Measurements from ENCODE around the gene CEP350.

Gene CEP350

GRCh38 chr1:180151508-180151907 lies 196.9 kb downstream of the CEP350 start:
- no peak overlapping the region for H3K27ac Mint-ChIP-seq

DNA sequence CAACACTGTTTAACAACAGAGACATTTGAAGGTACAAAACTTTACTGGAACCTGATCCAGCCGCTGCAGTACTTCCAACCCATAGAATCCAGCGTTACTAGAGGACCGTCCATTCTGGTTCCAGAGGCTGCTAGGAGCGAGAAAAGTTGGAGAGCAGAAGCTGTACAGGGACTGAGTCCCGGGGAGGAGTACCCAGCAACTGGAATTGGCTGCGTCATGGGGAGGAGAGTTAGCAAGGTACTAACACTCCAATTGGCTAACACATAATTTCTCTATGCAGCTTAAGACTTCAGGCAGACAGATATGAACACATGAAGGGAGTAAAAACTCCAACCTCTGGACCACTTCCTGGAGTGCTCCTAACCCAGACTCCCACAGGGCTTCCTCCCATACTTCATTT lies 198.0 kb downstream of the CEP350 start:
- H3K4me1 Mint-ChIP-seq (ENCODE audit: low read depth): peaks cover 35% of the 10 kb centered on the region
- peaks cover 6% of the 10 kb centered on the region for H3K27me3 Mint-ChIP-seq (ENCODE audit: low read depth)
- no peaks in the 10 kb centered on the region for H3K36me3 Mint-ChIP-seq (ENCODE audit: low read depth)
- no peak overlapping the region for H3K27ac Mint-ChIP-seq
- H3K9me3 Mint-ChIP-seq: no peaks in the 10 kb centered on the region
- no peak overlapping the region for H3K4me3 Mint-ChIP-seq

More at GRCh38 chr1:180151508-180151907, 196.9 kb downstream of the CEP350 start:
- Mint-ChIP-seq H3K36me3 (ENCODE audit: low read depth) (no peaks in the 10 kb centered on the region), H3K27me3 (ENCODE audit: low read depth) (peaks cover 6% of the 10 kb centered on the region), H3K4me3 (no peak overlapping the region), H3K4me1 (ENCODE audit: low read depth) (peaks cover 29% of the 10 kb centered on the region), H3K9me3 (no peaks in the 10 kb centered on the region)

DNA sequence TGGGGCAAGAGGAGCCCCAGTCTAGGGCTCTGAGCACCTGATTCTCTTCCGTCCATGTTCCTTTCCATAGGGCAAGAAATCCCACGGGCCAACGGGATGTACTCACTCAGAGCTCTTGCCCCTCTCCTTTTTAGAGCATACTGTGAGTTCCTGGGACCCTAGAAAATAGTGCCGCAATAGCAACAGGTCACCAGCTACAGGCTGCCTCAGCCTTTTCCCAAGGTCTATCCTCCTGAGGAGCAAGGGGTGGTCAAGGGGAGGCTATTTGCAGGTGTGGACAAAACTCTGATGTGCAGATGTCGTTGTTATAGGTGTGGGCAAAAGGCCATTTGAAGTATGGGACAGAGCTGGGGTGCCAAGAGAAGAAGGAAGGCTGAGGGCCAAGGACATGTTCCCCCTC lies 198.4 kb downstream of the CEP350 start:
- H3K27me3 Mint-ChIP-seq (ENCODE audit: low read depth): peaks cover 6% of the 10 kb centered on the region
- peak overlapping the region; percentile 38 for H3K4me3 Mint-ChIP-seq
- no peaks in the 10 kb centered on the region for H3K36me3 Mint-ChIP-seq (ENCODE audit: low read depth)
- peaks cover 35% of the 10 kb centered on the region for H3K4me1 Mint-ChIP-seq (ENCODE audit: low read depth)
- H3K27ac Mint-ChIP-seq: no peak overlapping the region
- no peaks in the 10 kb centered on the region for H3K9me3 Mint-ChIP-seq

DNA sequence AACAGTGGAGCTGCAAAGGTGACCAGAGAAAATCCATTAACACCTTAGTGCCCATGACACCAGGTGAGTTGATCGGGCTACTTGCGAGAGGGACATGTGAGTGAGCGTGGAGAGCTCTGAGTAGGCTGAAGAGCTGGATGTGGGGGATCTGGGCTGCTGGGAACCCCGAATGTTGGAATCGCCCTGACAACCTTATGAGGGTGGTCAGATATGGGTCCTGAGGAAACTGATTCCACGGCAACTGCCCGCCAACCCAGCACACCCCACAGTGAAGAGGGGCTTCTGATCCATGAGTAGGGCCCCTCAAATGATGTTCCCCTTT lies 199.4 kb downstream of the CEP350 start:
- Mint-ChIP-seq H3K9me3 (no peaks in the 10 kb centered on the region), H3K4me1 (ENCODE audit: low read depth) (peaks cover 37% of the 10 kb centered on the region), H3K36me3 (ENCODE audit: low read depth) (no peaks in the 10 kb centered on the region), H3K4me3 (peak overlapping the region; percentile 87), H3K27ac (peak overlapping the region; percentile 83), H3K27me3 (ENCODE audit: low read depth) (peaks cover 6% of the 10 kb centered on the region)

DNA sequence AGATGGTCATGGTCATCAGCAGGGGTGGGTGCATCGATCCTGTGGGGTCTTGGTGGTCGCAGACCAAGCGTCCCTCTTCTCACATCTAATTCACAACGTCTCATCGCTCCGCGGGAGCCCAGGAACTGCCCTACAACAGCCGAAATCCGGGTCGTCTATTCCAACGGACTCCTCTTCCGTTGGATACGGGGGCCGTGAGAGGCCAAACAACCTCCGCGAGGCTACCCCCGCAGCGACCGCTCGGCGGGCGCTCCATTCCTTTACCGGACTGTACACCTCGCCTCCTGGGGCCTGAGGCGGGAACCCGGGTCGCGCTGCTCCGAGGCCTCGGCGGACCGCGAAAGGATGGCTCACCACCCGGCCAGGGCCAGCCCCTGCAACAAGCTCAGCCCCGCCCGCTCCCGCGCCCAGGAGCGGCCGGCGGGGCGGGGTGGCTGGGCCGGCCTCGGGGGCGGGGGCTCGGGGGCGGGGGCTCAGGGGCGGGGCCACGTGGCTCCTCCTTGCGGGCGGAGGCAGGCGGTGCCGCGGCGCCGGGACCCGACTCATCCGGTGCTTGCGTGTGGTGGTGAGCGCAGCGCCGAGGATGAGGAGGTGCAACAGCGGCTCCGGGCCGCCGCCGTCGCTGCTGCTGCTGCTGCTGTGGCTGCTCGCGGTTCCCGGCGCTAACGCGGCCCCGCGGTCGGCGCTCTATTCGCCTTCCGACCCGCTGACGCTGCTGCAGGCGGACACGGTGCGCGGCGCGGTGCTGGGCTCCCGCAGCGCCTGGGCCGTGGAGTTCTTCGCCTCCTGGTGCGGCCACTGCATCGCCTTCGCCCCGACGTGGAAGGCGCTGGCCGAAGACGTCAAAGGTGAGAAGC lies 199.9 kb downstream of the CEP350 start, which contains the start of gene QSOX1:
QSOX1 (plus strand) TSS at position 545 of the 857 bp plus-strand sequence; CDS start at position 584, 39 bp downstream.
- no peaks in the 10 kb centered on the region for H3K36me3 Mint-ChIP-seq (ENCODE audit: low read depth)
- peaks cover 6% of the 10 kb centered on the region for H3K27me3 Mint-ChIP-seq (ENCODE audit: low read depth)
- H3K27ac Mint-ChIP-seq: peak within 1 kb of the TSS; percentile 89
- H3K4me1 Mint-ChIP-seq (ENCODE audit: low read depth): peaks cover 38% of the 10 kb centered on the region
- peak within 1 kb of the TSS; percentile 87 for H3K4me3 Mint-ChIP-seq
- H3K9me3 Mint-ChIP-seq: no peaks in the 10 kb centered on the region

DNA sequence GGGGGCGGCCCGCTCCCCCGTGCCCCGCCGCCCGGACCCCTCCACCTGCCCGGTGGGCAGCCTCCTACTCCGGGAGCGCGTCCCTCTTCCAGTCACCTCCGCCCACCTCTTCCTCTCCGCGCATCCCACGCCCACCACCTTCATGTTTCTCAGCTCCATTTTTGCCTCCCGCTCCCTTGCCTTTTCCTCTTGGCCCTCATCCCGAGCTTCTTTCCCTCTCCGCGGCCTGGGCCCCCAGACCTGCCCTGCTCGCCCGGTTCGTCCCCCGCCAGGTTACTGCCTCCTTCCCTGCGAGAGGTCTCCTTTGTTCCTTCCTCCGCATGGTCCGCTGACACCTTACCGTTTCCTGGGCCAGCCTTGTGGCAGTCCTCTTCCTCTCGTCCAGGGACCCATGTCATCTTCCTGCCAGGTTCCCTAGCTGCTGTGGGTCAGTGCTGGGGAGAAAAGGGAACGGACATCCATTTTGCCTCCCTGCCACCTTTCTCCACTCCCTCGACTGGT lies 200.6 kb downstream of the CEP350 start:
- H3K27me3 Mint-ChIP-seq (ENCODE audit: low read depth): peaks cover 6% of the 10 kb centered on the region
- peak overlapping the region; percentile 84 for H3K4me3 Mint-ChIP-seq
- peak overlapping the region; percentile 89 for H3K27ac Mint-ChIP-seq
- H3K36me3 Mint-ChIP-seq (ENCODE audit: low read depth): no peaks in the 10 kb centered on the region
- no peaks in the 10 kb centered on the region for H3K9me3 Mint-ChIP-seq
- peaks cover 43% of the 10 kb centered on the region for H3K4me1 Mint-ChIP-seq (ENCODE audit: low read depth)

- Mint-ChIP-seq H3K4me3 (peak overlapping the region; percentile 18), H3K9me3 (no peaks in the 10 kb centered on the region), H3K4me1 (ENCODE audit: low read depth) (peaks cover 41% of the 10 kb centered on the region), H3K27ac (no peak overlapping the region), H3K27me3 (ENCODE audit: low read depth) (peaks cover 3% of the 10 kb centered on the region), H3K36me3 (ENCODE audit: low read depth) (no peaks in the 10 kb centered on the region)
These were observed 201.6 kb downstream of the CEP350 start for GRCh38 chr1:180156201-180156600.

- H3K36me3 Mint-ChIP-seq (ENCODE audit: low read depth): no peaks in the 10 kb centered on the region
- H3K4me1 Mint-ChIP-seq (ENCODE audit: low read depth): peaks cover 39% of the 10 kb centered on the region
- H3K27ac Mint-ChIP-seq: no peak overlapping the region
- no peaks in the 10 kb centered on the region for H3K9me3 Mint-ChIP-seq
- no peaks in the 10 kb centered on the region for H3K27me3 Mint-ChIP-seq (ENCODE audit: low read depth)
- no peak overlapping the region for H3K4me3 Mint-ChIP-seq
These were observed 202.1 kb downstream of the CEP350 start for GRCh38 chr1:180156631-180157091.

DNA sequence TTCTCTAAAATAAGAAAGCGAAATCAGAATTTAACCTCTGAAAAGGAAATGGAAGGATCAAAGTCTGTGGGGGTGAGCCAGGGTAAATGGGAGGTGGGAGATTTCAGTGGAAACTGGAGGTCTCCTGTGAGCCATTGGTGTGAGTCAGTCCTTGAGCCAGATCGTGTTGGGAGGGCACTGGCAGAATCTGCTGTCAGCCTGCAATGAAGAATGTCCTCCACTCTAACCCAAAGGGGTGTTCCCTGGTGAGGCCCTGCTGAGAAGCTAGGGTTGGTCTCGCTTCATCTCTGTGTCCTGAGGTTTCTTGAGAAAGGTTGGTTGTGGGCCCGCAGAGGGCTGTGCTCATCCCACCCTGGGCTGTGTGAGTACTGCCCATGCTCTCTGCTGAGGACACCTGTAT lies 202.5 kb downstream of the CEP350 start:
- no peaks in the 10 kb centered on the region for H3K27me3 Mint-ChIP-seq (ENCODE audit: low read depth)
- H3K4me3 Mint-ChIP-seq: no peak overlapping the region
- H3K27ac Mint-ChIP-seq: no peak overlapping the region
- peaks cover 39% of the 10 kb centered on the region for H3K4me1 Mint-ChIP-seq (ENCODE audit: low read depth)
- no peaks in the 10 kb centered on the region for H3K36me3 Mint-ChIP-seq (ENCODE audit: low read depth)
- H3K9me3 Mint-ChIP-seq: no peaks in the 10 kb centered on the region

DNA sequence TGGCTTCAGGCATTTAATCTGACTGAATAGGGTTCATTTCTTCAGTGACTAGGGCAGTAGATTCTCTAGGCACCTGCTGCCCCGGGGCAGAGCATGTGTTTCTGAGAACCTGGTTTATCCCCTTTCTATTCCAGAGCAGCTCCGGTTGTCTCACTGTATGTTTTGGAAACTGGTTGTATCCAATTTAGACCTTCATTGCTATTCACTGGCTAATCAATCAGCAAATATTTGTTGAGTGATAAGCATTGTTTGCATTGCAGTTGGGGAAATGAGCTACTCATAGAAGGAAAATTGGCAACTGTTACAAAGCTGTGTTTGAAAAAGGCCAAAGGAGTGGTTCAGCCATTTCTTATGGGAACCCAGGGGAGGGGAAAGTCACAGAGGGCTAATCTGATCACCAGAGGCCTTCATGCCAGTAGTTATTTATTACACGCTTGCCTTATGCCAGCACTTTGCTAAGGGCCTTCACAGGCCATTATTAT lies 203.0 kb downstream of the CEP350 start:
- no peaks in the 10 kb centered on the region for H3K36me3 Mint-ChIP-seq (ENCODE audit: low read depth)
- no peaks in the 10 kb centered on the region for H3K9me3 Mint-ChIP-seq
- no peak overlapping the region for H3K4me3 Mint-ChIP-seq
- H3K27me3 Mint-ChIP-seq (ENCODE audit: low read depth): no peaks in the 10 kb centered on the region
- H3K27ac Mint-ChIP-seq: no peak overlapping the region
- peaks cover 36% of the 10 kb centered on the region for H3K4me1 Mint-ChIP-seq (ENCODE audit: low read depth)

GRCh38 chr1:180158149-180159147 lies 203.8 kb downstream of the CEP350 start:
- no peak overlapping the region for H3K4me3 Mint-ChIP-seq
- no peaks in the 10 kb centered on the region for H3K36me3 Mint-ChIP-seq (ENCODE audit: low read depth)
- no peak overlapping the region for H3K27ac Mint-ChIP-seq
- no peaks in the 10 kb centered on the region for H3K9me3 Mint-ChIP-seq
- peaks cover 30% of the 10 kb centered on the region for H3K4me1 Mint-ChIP-seq (ENCODE audit: low read depth)
- no peaks in the 10 kb centered on the region for H3K27me3 Mint-ChIP-seq (ENCODE audit: low read depth)

DNA sequence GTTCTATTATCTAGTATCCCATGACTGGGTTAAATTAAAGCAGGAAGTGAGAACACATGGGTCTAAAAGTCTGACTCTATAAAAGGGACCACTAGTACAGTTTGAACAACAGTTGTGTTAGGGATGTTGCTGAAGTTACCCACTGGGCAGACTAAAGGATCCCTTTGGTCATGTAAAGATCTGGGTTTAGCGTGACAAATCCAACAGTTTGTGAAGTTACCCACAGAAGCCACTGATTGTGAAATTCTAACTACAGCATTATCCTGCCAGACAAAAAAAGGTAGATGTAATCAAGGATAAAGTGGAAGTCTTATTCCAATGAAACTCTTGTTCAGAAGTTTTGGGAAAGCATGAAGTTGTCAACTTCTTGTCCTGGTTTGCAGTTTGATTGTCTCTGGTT lies 205.7 kb downstream of the CEP350 start:
- peak overlapping the region; percentile 5 for H3K27ac Mint-ChIP-seq
- H3K4me1 Mint-ChIP-seq (ENCODE audit: low read depth): peaks cover 26% of the 10 kb centered on the region

DNA sequence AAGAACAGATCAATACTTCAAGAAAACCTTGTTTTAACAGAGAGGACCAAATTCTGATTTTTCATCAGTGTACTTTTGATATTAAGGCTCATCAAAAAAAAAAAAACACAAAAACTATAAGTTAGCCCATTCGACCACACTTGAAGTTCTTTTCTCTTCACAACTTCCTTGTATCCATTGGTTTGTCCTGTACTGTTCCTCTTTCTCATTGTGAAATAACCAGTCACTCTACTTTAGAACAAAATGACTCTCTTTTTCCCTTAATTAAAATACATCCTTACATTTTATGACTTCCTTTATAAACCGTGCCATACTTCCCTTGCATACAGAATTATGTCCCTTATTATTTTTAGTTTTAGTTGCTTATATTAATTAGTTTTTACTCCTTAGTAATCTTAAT lies 208.4 kb downstream of the CEP350 start:
- no peak overlapping the region for H3K4me3 Mint-ChIP-seq
- no peak overlapping the region for H3K27ac Mint-ChIP-seq
- H3K36me3 Mint-ChIP-seq (ENCODE audit: low read depth): no peaks in the 10 kb centered on the region
- peaks cover 11% of the 10 kb centered on the region for H3K4me1 Mint-ChIP-seq (ENCODE audit: low read depth)
- no peaks in the 10 kb centered on the region for H3K27me3 Mint-ChIP-seq (ENCODE audit: low read depth)
- no peaks in the 10 kb centered on the region for H3K9me3 Mint-ChIP-seq

More for the DNA sequence above, 205.7 kb downstream of the CEP350 start:
- H3K4me3 Mint-ChIP-seq: no peak overlapping the region
- no peaks in the 10 kb centered on the region for H3K9me3 Mint-ChIP-seq
- no peaks in the 10 kb centered on the region for H3K27me3 Mint-ChIP-seq (ENCODE audit: low read depth)
- no peaks in the 10 kb centered on the region for H3K36me3 Mint-ChIP-seq (ENCODE audit: low read depth)
